H1 (cell line): ENCODE data around the gene OLFM3. TPM values are rescaled to one million over a fixed set of nuclear protein-coding genes. Genes with fewer than 3 reads are reported as not detected.

Source experiments
- FOSL1 ChIP-seq: IDR thresholded peaks from 2 replicates; pipeline ENCODE4 v1.6.1; 2011; ENCODE audit warnings: mild to moderate bottlenecking, low read depth, low read length, moderate library complexity; ENCODE audit not compliant: insufficient read depth
- polyA plus RNA-seq, 7 experiments: library from polyadenylated mRNA; depleted of rRNA in 3 of 7; stranded (reverse) in 5 of 7; unstranded in 2 of 7; fragments of >200 nt in 5 of 7; fragments of 200-250 nt in 2 of 7; gene quantifications; 1 replicate in 5 of 7; 2 replicates in 1 of 7; 4 replicates in 1 of 7; pipeline versions ENCODE4 v1.2.1 to v1.2.3, GENCODE V29; 2011 to 2013; ENCODE audit warnings: missing spikeins in 2 of 7, mixed read lengths in 2 of 7
- total RNA-seq: library from RNA; stranded (reverse); fragmentation: NEBNext Ultra II Directional; extraction: Animal tissue kit (Norgen Biotek cat#: 25700); gene quantifications from 2 replicates; pipeline ENCODE4 v1.2.1, GENCODE V29; 2021

OLFM3 gene
- total and polyA plus RNA-seq, 2 of the 8 experiments (the other 6 are each of a cell fraction or from before 2014, with no cell fraction given), result 0.30 to 0.32 TPM

- TF ChIP-seq FOSL1, result no peak
Observed at GRCh38 chr1:101915597-101915996, 81.1 kb downstream of the OLFM3 start (continued).
